ENCODE measurements around the gene NUDCD3. TPM values are rescaled to one million over a fixed set of nuclear protein-coding genes. Genes with fewer than 3 reads are reported as not detected.

NUDCD3 gene
- polyA plus RNA-seq, 12 donors = 57.6 to 103 (median 71.3) TPM; not detected in 1

DNA sequence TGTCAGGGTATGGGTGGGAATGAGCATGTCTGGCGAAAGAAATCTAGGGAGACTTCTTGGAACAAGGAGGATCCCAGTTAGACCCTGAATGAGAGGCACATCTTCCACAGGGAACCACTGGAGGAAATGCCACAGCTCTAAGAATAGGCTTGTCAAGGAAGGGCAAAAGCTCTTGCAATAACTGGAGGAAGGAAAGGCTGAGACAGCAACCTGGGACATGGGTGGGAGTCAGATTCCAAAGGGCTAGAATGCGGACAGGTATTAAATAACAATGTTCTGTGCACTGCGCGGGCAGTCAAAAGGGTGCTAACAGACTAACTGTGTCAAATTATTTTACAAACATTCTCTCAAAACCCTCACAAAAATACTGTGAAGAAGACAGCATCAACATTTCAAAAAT, 4.5 kb downstream of the NUDCD3 start:
- no peak for DNase-seq

DNA sequence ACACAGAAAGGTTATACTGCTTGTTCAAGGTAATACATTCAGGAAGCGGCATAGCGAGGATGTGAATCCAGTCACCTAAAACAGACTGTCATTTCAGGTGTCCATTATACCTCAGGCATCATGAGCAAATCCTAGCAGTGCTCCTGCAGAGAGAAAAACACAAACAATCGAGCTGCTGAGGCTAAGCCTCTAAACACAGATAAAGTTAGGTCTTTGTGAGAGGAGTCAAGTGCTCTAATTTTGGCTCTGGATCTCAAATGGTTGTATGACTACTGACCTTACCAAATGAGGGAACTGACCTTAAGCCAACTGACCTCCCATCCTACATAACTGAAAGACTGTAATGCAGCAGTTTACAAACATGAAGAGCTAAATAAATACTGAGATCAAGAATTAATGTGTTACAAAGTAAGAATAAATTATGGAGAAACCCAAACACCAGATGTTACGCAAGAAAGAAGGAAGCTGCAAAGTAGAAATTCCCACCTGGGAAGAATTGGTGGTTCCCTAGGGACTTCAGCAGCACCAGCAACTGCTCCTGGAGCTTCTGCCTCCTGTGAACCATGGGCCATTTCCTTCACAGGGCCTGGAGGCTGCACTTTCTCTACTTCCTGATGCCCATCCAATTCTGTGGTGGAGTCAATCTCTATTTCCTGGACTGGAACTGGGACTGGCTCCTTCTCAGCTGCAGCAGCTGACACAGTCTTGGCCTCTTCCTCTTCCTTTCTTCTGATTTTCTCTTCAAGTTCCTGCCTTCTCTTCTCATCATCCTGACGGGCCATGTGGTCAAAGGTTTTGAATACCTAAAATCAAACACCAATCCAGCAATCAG, 5.8 kb downstream of the NUDCD3 start:
- DNase-seq = no peak

DNA sequence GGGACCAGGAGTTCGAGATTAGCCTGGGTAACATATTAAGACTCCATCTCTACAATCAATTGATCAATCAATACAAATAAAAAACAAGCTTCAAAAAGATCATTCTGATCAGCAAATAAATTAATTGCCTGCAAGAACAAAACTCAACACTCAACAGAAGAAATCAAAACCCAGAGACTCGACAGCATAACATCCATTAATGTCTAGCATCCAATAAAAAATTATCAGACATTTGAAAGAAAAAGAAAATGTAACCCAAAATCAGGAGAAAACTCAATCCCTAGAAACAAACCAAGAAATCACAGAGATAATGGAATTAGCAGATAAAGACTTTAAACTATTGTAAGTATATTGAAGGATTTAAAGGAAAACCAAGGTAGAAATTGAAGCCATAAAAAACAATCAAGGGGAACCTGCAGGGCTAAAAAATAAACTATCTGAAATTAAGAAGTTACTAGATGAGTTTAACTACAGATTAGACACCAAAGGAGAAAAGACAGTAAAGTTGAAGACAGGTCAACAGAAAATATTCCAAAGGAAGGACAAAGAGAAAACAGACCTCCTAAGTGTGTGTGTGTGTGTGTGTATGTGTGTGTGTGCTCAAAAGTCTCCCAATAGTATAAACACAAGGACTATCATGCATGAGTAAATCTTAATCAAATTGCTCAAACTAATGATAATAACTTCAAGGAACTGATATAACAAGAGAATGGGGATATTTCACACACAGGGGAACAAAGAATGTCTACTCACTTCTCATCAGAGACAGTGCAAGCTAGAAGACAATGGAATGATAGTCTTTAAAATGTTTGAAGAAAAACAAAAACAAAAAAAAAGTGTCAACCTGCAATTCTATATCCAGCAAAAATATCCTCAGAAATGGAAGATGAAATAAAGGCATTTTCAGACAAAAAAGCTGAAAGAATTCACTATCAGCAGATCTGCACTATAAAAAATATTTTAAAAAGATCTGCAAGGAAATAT, 7.7 kb downstream of the NUDCD3 start:
- DNase-seq = no peak

DNA sequence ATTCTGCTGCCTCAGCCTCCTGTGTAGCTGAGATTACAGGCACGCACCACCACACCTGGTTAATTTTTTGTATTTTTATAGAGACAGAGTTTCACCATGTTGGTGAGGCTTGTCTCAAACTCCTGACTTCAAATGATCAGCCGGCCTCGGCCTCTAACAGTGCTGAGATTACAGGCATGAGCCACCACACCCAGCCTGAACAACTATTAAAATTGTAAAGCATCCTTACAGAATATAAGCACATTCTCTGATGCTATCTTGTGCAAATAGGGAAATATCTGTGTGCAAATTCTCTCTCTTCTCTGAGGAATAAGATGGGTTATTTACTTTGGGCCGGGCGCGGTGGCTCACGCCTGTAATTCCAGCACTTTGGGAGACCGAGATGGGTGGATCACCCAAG, 12.5 kb downstream of the NUDCD3 start:
- no peak for DNase-seq

DNA sequence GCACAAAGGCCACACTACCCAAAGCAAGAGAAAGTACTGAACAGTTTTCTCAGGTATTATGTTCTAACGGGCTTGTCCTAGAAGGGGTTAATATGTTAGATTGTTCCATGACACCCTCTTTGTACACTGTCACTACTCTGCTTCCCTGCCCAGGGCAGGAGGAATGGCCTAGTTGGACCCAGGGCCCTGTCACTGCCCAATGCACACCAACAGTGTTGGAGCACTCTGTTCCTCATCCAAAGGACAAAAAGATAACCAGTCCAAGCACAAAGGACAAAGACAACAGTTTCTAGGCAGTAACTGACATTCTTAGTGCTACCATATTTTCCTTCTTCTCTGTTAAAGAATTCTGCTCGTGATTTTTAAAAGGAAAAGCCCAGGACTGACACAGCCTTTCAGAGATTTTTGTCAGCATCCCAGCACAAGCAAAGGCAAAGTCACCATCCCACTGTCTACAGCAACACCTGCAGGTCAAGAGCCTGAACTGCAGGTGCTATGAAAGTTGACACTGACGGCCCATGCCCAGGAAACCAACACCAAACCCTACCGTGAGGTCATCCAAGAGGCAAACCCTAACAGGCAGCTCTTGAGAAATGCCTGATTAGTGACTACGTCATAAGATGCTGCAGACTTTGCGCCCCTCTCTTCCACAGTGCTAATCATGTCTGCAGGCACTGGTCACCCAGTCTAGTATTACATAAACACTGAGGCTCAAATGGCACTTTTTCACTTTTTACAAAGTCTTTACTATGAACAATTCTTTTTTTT, 13.2 kb downstream of the NUDCD3 start:
- peak; percentile 64 for DNase-seq

DNA sequence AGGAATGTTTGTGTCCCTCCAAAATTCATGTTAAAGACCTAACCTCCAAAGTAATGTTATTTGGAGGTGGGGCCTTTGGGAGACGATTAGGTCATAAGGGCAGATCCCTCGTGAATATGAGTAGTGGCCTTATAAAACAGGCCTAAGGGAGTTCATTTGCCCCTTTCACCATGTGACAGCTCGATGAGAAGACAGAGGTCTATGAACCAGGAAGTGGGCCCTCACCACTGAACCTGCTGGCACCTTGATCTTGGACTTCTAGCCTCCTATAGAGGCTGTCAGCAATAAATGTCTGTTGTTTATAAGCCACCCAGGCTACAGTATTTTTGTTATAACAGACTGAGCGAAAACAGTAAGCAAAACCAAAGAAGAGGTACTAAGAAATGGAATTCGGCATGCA, 14.1 kb downstream of the NUDCD3 start:
- no peak for DNase-seq

DNA sequence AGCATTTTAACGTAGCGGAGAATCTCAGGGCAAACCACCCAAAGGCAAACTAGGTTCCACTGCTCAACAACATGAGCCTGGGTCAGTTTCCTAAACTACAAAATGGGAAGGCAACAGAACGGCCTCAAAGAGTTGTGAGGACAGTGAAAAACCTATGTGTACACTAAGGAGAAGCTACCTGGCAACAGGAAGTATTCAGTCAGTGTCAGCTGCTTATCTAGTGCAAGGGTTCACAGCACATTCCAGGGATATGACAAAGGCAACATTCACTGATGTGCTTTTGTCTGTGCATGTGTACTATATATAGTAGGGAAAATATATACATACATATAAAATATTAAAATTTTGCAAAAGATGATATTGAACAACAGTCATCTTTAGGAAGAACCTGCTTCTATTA, 17.2 kb downstream of the NUDCD3 start:
- no peak for DNase-seq

DNA sequence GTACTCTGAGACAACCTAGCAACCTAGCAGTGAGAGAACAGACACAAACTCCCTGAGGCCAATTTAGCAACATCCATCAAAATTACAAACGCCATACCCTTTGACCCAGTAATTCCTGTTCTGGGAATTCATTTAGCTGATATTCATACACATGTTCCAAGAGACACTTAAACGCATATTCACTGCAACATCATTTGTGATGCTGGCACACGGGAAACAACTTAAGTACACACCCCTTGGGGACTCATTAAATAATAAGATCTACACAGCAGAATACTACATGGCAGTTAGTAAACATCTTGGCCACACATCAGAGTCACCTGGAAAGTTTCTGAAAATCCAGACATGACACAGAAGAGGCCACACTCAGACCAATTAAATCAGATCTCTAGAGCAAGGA, 17.6 kb downstream of the NUDCD3 start:
- DNase-seq = no peak

DNA sequence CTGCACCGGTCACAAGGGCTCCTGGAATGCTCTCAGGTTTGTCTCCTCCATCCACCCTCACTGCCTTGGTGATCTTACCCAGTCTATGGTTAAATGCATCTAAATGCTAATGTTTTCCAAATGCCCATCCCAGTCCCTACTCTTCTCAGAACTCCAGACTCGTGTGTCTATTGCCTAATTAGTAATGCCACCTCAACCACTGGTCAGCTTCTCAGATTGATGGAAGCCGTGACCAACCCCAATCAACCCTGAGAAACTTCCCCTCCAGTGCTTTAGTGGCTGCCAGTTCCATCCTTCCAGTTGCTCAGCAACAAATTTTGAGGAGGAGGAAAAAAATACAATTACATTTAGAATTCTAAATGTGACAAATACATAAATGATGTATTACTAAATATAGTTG, 18.6 kb downstream of the NUDCD3 start:
- no peak for DNase-seq

DNA sequence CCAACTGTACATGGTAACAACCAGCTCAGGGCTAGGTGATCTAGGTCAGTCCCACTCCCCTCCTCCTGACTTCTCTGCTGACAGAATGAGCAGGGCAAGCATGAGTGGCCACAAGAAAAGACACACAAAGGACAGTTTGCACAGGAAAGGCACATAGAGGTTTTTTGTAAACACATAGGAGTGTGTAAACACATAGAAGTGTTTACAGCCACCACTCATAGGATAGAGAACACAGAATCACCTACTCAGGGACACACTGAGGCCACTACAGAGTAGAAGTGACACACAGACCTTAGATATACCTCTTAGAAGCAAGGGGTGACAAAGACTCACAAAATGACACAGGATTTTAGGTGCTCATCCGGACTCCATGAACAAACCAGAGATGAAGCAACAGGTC, 19.0 kb downstream of the NUDCD3 start:
- DNase-seq = no peak

DNA sequence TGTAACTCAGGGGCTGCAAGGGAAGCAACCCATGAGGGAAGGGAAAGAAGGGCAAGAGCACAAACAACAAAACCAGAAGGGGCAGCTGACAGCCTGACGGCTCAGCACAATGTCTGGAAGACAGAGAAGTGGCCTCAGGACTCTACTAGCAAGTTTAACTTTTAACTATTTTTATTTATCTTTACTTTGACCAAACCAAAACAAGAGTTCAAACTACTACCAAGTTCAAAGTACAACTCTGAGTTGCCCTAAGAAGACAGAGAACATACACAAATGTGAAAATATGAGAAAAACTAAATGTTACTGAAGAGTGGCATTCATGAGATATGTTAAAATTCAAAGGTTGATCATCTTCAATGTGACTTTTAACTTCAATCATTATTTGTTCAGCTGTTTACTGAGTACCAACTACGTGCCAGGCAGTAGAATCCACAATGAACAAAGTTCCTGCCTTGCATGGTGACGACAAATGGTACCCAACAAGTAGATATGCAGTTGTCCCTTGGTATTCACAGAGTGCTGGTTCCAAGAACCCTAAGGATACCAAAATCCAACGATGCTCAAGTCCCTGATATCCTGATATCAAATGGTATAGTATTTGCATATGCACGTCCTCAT, 19.7 kb downstream of the NUDCD3 start:
- no peak for DNase-seq

DNA sequence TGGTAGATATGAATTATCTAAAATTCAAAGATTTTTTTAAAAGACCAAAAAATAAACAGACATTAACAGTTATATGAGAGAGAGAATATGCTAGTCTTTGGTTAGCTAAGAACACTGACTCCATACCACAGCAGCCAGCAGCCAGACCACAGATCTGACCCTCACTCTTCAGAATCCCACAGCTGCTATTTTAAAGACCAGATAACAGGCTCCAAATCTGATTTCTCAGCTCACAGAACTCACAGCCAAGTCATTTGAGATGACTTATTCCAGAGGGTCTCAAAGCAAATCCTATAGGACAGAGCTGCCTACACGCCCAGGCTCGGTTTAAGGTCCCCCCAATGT, 20.4 kb downstream of the NUDCD3 start:
- no peak for DNase-seq

DNA sequence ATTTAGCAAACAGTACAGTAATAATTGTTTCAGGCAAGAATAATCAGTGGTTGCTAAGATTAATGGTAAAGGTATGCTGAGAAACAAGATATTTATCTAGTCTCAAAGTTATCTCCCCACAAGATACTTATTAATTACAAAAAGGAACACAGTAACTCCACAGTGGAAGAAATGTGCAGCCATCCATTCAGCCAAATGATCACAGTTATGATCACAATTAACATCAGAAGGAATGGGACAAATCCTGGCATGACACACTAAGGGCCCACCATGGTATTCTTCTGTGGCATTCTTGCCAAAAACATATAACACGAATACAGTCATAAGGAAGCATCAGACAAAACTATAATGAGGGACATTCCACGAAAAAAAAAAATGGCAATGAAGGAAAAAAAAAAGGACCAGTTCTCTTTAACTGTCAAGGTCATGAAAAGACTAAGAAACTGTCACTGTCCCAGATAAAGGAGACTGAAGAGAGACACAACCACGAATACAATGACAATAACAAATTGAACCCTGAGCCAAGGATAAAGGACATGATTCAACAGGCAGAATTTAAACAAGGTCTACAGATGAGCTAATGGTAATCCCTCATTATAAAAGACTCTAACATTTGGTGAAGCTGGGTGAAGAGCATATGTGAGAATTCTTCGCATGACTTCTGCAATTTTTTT, 20.9 kb downstream of the NUDCD3 start:
- no peak for DNase-seq

DNA sequence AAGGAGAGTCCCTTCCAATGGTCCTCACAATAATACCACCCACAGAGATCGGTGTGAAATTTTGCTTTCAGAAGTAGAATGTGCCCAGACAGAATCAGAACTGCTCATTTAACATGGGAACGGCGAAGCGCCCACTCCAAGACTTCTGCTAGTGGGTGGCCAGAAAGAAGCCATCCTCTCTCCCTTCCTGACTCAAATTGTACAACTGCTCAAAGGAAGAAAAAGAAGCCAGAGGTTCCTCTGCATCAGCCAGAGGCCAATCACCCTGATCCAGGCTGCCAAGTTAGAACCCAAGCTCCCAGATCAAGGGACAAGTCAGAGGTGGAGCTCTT, 23.3 kb downstream of the NUDCD3 start:
- DNase-seq = no peak

DNA sequence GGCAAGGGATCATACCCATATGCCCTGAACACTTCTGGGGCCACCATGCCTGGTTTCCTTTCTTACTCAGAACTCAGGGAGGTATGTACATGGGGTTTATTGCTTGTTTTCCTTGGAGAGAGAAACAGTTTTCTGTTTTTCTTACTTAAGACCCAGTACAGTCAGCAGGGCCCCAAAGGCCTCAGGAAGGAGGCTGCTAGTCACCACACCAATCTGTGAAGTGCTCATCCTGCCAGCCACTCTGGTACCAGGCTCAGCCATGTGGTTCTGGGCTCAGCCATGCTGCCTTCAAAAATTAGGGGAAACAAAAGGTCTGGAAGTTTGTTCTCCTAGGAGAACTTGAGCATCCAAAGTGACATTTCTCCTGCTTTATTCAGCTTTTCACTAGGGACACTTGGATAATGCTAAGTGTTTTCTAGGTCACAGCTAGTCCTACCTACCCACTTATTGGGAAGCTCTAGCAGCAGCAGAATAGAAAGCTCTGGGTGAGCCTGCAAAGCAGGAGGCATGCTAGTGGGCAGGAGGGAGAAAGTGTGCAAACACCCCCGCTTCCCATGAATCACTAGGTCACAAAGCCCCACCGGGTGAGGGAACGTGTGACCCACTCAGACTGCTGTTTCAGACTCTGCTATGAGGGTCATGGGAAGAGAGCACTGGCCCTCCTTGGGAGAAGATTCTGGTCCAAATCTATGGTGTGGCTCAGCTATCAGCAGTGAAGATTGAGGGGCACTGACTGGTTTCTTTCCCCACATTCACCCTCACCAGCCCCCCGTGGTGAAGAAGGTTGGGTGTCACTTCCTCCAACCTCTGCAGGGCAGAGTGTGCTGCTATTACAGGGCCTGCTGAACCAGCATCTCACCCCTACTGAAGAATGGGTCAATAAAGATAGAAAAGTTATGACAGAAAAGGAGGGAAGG, 23.9 kb downstream of the NUDCD3 start:
- DNase-seq = no peak

DNA sequence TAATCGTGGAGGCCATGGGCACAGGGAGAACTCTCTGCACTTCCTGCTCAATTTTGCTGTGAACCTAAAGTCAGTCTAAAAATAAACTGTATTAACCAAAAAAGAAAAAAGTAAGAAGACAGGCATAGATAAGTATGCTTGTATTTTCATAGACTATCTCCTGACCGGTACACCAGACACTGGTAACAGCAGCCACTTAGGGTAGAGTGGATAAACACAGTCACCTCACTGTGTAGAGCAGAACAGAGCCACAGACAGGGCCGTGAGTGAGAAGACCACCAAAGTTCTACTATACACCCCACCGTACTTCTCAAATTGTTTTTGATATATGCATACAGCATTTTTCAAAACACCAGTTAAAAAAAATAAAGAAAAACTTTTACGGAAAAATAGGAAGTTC, 25.0 kb downstream of the NUDCD3 start:
- DNase-seq = no peak

DNA sequence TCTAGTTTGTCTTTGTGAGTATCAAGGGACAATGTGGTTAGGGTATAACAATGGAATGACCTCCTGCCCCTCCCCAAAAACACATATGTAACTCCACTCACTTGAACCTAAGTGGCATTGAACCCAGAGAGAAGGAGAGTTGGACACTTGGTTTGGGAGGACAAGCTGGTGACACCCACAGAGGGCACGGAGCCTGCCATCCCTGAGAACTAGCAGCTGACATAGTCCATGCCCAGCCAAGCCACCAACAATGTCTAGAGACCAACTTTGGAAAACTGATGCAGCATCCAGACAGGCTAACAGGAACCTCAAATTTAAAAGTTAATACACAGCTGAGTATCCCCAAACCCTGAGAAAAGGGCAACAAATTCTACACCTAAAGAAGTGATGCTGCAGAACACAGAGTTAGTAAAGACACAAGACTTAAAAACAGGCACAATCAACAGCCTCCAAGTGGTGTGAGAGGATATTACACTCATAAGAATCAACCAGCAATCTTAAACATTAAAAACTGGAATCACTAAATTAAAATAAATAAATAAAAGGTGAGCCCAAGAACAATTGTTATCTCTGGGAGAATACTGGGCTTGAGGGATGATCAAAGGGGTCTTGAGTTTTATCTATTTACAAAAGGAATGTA, 27.2 kb downstream of the NUDCD3 start:
- DNase-seq = no peak

DNA sequence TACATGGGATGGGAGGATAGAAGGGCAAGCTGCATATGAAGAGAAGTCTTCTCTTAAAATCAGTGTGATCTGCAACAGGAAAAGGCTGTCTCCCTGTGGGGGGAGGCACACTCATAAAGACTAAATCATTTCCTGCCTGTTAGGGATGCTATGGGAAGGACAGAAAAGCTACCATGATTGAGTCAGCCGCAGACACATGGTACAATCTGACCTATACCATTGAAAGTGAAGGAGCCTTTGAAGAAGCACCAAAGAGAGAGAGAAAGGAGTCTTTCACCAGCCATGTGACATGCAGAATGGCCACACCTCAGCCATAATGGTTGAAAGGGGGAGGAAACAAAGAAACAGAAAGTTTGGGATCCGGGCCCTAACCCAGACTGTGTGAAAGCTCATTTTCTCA, 29.1 kb downstream of the NUDCD3 start:
- no peak for DNase-seq

DNA sequence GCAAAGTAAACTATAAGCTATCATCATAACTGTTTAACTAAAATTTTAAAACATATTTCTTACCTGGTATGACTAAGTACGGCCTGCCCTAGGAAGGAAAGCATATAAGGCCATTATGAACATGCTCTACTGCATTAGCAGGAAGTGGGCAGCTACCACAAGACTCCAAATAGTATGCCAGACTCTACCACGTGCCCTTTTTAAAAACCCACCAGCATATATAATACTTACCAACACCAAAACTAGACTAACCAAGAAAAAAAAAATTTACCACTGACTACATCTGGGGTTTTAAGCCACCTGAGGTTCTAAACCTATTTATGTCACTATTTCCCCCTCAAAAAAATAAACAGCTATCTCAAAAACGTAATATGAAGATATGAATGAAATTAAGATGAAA, 30.1 kb downstream of the NUDCD3 start:
- no peak for DNase-seq

DNA sequence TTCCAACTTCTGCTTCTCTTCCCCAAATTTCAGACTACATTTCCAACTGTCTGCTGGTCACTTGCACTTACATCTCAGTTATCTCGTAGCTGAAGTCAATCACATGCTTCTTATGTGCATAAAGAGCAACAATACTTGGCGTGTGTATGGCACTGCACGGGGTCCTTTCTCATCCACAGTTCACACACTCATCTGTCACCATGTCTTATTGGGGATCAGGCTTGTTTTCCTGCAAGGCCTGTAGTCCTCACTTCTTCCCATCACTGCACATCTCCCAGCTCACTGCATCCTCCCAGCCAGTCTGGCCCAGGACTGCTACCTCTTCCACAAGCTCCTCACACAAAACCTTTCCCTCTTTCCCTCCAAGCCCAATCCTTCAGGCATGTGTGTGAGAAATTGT, 35.3 kb downstream of the NUDCD3 start:
- no peak for DNase-seq
